Measurements from ENCODE around the gene MLEC. TPM values are rescaled to one million over a fixed set of nuclear protein-coding genes. Genes with fewer than 3 reads are reported as not detected.

MLEC gene
- total RNA-seq, 3 donors from 2014 or later, result 67.6 to 75.4 (median 67.8) TPM

GRCh38 chr12:120670667-120671066, 16.3 kb upstream of the MLEC start:
- Histone ChIP-seq H3K27me3 (no peaks in the 10 kb centered on the region), H3K4me3 (no peak overlapping the region), H3K9me3 (no peaks in the 10 kb centered on the region), H3K4me1 (no peaks in the 10 kb centered on the region), H3K27ac (no peak overlapping the region), H3K36me3 (no peaks in the 10 kb centered on the region)
- intact Hi-C loops (cut with DNase I; ENCODE audit: low total_unique reads), result no loop called here
- DNase-seq (ENCODE audit: low spot score in 2 of 2), result no peak
- TF ChIP-seq CTCF (IDR thresholded peaks at IDR 0.05) (no peak), POLR2AphosphoS5 (IDR thresholded peaks at IDR 0.05) (no peak), POLR2A (IDR thresholded peaks at IDR 0.05) (no peak)

- no peaks in the 10 kb centered on the region for H3K36me3 ChIP-seq
- H3K27ac ChIP-seq, result no peak overlapping the region
- DNase-seq (ENCODE audit: low spot score in 2 of 2), result no peak
- H3K4me3 ChIP-seq, result no peak overlapping the region
- no peaks in the 10 kb centered on the region for H3K4me1 ChIP-seq
- intact Hi-C loops (cut with DNase I; ENCODE audit: low total_unique reads), result no loop called here
- H3K27me3 ChIP-seq, result no peaks in the 10 kb centered on the region
- H3K9me3 ChIP-seq, result no peaks in the 10 kb centered on the region
- TF ChIP-seq CTCF (IDR thresholded peaks at IDR 0.05), result no peak
- no peak for TF ChIP-seq POLR2AphosphoS5 (IDR thresholded peaks at IDR 0.05)
- TF ChIP-seq POLR2A (IDR thresholded peaks at IDR 0.05), result no peak
Measured at GRCh38 chr12:120674097-120674636, 12.8 kb upstream of the MLEC start.

GRCh38 chr12:120677765-120678473, 9.0 kb upstream of the MLEC start:
- Histone ChIP-seq H3K9me3 (no peaks in the 10 kb centered on the region), H3K27me3 (no peaks in the 10 kb centered on the region), H3K27ac (peak overlapping the region; percentile 40 to 70), H3K4me3 (no peak overlapping the region), H3K36me3 (no peaks in the 10 kb centered on the region), H3K4me1 (no peaks in the 10 kb centered on the region)
- no peak for DNase-seq (ENCODE audit: low spot score in 2 of 2)
- TF ChIP-seq POLR2AphosphoS5 (IDR thresholded peaks at IDR 0.05) (no peak), CTCF (IDR thresholded peaks at IDR 0.05) (no peak), POLR2A (IDR thresholded peaks at IDR 0.05) (no peak)
- intact Hi-C loops (cut with DNase I; ENCODE audit: low total_unique reads), result no loop called here

GRCh38 chr12:120678572-120678971, 8.4 kb upstream of the MLEC start:
- H3K9me3 ChIP-seq, result no peaks in the 10 kb centered on the region
- TF ChIP-seq CTCF (IDR thresholded peaks at IDR 0.05) (no peak), POLR2A (IDR thresholded peaks at IDR 0.05) (no peak), POLR2AphosphoS5 (IDR thresholded peaks at IDR 0.05) (no peak)
- intact Hi-C loops (cut with DNase I; ENCODE audit: low total_unique reads), result no loop called here
- no peaks in the 10 kb centered on the region for H3K4me1 ChIP-seq
- no peak overlapping the region for H3K27ac ChIP-seq
- no peak overlapping the region for H3K4me3 ChIP-seq
- H3K27me3 ChIP-seq, result no peaks in the 10 kb centered on the region
- H3K36me3 ChIP-seq, result no peaks in the 10 kb centered on the region
- no peak for DNase-seq (ENCODE audit: low spot score in 2 of 2)

- TF ChIP-seq CTCF (IDR thresholded peaks at IDR 0.05), result no peak
- no peak for TF ChIP-seq POLR2A (IDR thresholded peaks at IDR 0.05)
- no peak for TF ChIP-seq POLR2AphosphoS5 (IDR thresholded peaks at IDR 0.05)
- no peaks in the 10 kb centered on the region for H3K27me3 ChIP-seq
- no peak overlapping the region for H3K4me3 ChIP-seq
- no peaks in the 10 kb centered on the region for H3K4me1 ChIP-seq
- intact Hi-C loops (cut with DNase I; ENCODE audit: low total_unique reads), result no loop called here
- no peak overlapping the region for H3K27ac ChIP-seq
- H3K9me3 ChIP-seq, result no peaks in the 10 kb centered on the region
- no peaks in the 10 kb centered on the region for H3K36me3 ChIP-seq
- DNase-seq (ENCODE audit: low spot score in 2 of 2), result no peak
Measured at GRCh38 chr12:120680165-120680738, 6.7 kb upstream of the MLEC start.

Measured in breast epithelium (tissue), 4 donors.